ENCODE data around the gene PCDHGA5. TPM values are rescaled to one million over a fixed set of nuclear protein-coding genes. Genes with fewer than 3 reads are reported as not detected.
"Not testable (repeated sequence)": the region's sequence is repeated elsewhere in the genome, so short reads cannot be mapped to it uniquely, and the experiment has no call there.

PCDHGA5 gene
- total RNA-seq, 1 donor from 2014 or later = 2.8 TPM

- Histone ChIP-seq H3K9me3 (peaks cover 56% of the 10 kb centered on the region), H3K36me3 (no peaks in the 10 kb centered on the region), H3K4me3 (no peak overlapping the region), H3K27me3 (ENCODE audit: low read depth) (peaks cover 7% of the 10 kb centered on the region), H3K4me1 (no peaks in the 10 kb centered on the region), H3K27ac (no peak overlapping the region)
- ATAC-seq (no peak), DNase-seq (no peak)
- TF ChIP-seq, protein P1, sequence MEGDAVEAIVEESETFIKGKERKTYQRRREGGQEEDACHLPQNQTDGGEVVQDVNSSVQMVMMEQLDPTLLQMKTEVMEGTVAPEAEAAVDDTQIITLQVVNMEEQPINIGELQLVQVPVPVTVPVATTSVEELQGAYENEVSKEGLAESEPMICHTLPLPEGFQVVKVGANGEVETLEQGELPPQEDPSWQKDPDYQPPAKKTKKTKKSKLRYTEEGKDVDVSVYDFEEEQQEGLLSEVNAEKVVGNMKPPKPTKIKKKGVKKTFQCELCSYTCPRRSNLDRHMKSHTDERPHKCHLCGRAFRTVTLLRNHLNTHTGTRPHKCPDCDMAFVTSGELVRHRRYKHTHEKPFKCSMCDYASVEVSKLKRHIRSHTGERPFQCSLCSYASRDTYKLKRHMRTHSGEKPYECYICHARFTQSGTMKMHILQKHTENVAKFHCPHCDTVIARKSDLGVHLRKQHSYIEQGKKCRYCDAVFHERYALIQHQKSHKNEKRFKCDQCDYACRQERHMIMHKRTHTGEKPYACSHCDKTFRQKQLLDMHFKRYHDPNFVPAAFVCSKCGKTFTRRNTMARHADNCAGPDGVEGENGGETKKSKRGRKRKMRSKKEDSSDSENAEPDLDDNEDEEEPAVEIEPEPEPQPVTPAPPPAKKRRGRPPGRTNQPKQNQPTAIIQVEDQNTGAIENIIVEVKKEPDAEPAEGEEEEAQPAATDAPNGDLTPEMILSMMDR (IDR thresholded peaks at IDR 0.05) = no peak
- intact Hi-C loops (cut with DNase I) = no loop called here
Observed at GRCh38 chr5:141345327-141345726, 18.6 kb upstream of the PCDHGA5 start.

DNA sequence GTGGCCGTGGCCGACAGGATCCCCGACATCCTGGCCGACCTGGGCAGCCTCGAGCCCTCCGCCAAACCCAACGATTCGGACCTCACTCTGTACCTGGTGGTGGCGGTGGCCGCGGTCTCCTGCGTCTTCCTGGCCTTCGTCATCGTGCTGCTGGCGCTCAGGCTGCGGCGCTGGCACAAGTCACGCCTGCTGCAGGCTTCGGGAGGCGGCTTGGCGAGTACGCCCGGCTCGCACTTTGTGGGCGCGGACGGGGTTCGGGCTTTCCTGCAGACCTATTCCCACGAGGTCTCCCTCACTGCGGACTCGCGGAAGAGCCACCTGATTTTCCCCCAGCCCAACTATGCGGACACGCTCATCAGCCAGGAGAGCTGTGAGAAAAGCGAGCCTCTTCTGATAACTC, 17.9 kb upstream of the PCDHGA5 start:
- H3K27me3 ChIP-seq (ENCODE audit: low read depth); ATAC-seq; H3K4me1 ChIP-seq; H3K4me3 ChIP-seq; H3K27ac ChIP-seq; H3K36me3 ChIP-seq; DNase-seq; intact Hi-C loops (cut with DNase I): not testable (repeated sequence)
- H3K9me3 ChIP-seq = peaks cover 58% of the 10 kb centered on the region

DNA sequence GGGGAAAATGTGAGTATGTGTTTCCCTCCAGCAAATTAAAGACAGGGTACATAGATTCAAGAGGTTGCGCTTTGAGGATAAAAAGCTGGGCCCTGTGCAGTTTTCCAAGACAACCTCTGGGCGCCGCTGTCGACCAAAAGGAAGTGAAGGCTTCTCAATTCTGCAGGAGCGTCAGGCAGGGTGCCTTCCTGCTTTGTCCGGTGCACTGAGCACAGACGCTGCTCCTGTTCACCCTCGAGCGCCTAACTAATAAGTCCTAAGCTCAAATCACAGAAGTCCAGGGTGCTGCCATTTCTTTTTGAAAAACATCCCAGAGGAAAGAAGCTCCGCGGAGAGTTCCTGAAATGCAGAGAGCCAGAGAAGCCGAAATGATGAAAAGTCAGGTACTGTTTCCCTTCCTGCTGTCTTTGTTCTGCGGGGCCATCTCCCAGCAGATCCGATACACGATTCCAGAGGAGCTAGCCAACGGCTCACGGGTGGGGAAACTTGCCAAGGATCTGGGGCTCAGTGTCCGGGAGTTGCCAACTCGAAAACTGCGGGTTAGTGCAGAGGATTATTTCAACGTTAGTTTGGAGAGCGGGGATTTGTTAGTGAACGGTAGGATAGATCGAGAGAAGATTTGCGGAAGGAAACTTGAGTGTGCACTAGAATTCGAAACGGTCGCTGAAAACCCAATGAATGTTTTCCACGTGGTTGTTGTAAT, 13.9 kb upstream of the PCDHGA5 start, which contains the start of gene PCDHGB1:
PCDHGB1 (plus strand) TSS at position 183 of the 703 bp plus-strand sequence; CDS start at position 345, 162 bp downstream.
- ATAC-seq (peak in 1 of 2 donors; percentile 44), DNase-seq (no peak)
- H3K4me3 ChIP-seq = peak within 1 kb of the TSS; percentile 23
- H3K9me3 ChIP-seq = peaks cover 51% of the 10 kb centered on the region
- no peak within 1 kb of the TSS for H3K27ac ChIP-seq
- no peaks in the 10 kb centered on the region for H3K4me1 ChIP-seq
- peaks cover 22% of the 10 kb centered on the region for H3K27me3 ChIP-seq (ENCODE audit: low read depth)
- no peaks in the 10 kb centered on the region for H3K36me3 ChIP-seq
- TF ChIP-seq, protein P1 (IDR thresholded peaks at IDR 0.05) = peak; percentile 36
- intact Hi-C loops (cut with DNase I) = no loop called here

DNA sequence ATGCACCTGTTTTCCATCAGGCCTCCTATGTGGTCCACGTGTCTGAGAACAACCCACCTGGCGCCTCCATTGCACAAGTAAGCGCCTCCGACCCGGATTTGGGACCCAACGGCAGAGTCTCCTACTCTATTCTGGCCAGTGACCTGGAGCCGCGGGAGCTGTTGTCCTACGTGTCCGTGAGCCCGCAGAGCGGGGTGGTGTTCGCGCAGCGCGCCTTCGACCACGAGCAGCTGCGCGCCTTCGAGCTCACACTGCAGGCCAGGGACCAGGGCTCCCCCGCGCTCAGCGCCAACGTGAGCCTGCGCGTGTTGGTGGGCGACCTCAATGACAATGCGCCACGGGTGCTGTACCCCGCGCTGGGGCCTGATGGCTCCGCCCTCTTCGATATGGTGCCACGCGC, 12.4 kb upstream of the PCDHGA5 start:
- DNase-seq = no peak
- TF ChIP-seq, protein P1 (IDR thresholded peaks at IDR 0.05) = no peak

GRCh38 chr5:141354900-141355469, 9.0 kb upstream of the PCDHGA5 start, which contains the start of gene PCDHGA4:
TSS of gene PCDHGA4 (plus strand) at chr5:141355021. CDS start at chr5:141355108, 87 bp downstream.
- TF ChIP-seq, protein P1 (IDR thresholded peaks at IDR 0.05) = peak; percentile 40
- intact Hi-C loops (cut with DNase I) = no loop called here
- Histone ChIP-seq H3K27me3 (ENCODE audit: low read depth) (peaks cover 18% of the 10 kb centered on the region), H3K27ac (no peak within 1 kb of the TSS), H3K9me3 (peaks cover 60% of the 10 kb centered on the region), H3K4me3 (peak within 1 kb of the TSS; percentile 39), H3K4me1 (no peaks in the 10 kb centered on the region), H3K36me3 (no peaks in the 10 kb centered on the region)
- DNase-seq (no peak), ATAC-seq (no peak)

More for the DNA sequence above, 12.4 kb upstream of the PCDHGA5 start:
- H3K27me3 ChIP-seq (ENCODE audit: low read depth) = peaks cover 22% of the 10 kb centered on the region
- no peaks in the 10 kb centered on the region for H3K36me3 ChIP-seq
- H3K4me1 ChIP-seq = no peaks in the 10 kb centered on the region
- intact Hi-C loops (cut with DNase I) = no loop called here
- peaks cover 57% of the 10 kb centered on the region for H3K9me3 ChIP-seq
- no peak overlapping the region for H3K27ac ChIP-seq
- ATAC-seq = no peak
- no peak overlapping the region for H3K4me3 ChIP-seq

DNA sequence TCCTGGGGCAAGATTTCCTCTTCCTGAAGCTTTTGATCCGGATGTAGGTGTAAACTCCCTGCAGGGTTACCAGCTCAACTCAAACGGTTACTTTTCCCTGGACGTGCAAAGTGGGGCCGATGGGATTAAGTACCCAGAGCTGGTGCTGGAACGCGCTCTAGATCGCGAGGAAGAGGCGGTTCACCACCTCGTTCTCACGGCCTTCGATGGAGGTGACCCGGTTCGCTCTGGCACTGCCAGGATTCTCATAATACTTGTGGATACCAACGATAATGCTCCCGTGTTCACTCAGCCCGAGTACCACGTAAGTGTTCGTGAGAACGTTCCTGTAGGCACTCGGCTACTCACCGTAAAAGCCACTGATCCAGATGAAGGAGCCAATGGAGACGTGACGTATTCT, 8.3 kb upstream of the PCDHGA5 start:
- H3K27me3 ChIP-seq (ENCODE audit: low read depth) = peaks cover 25% of the 10 kb centered on the region
- intact Hi-C loops (cut with DNase I) = no loop called here
- no peak overlapping the region for H3K27ac ChIP-seq
- H3K4me3 ChIP-seq = peak overlapping the region; percentile 39
- H3K9me3 ChIP-seq = peaks cover 60% of the 10 kb centered on the region
- no peak for DNase-seq
- H3K36me3 ChIP-seq = no peaks in the 10 kb centered on the region
- no peak for ATAC-seq
- no peaks in the 10 kb centered on the region for H3K4me1 ChIP-seq
- TF ChIP-seq, protein P1 (IDR thresholded peaks at IDR 0.05) = no peak
